Measurements from ENCODE around the gene ZCCHC17. TPM values are rescaled to one million over a fixed set of nuclear protein-coding genes. Genes with fewer than 3 reads are reported as not detected.
"Not testable (repeated sequence)": the region's sequence is repeated elsewhere in the genome, so short reads cannot be mapped to it uniquely, and the experiment has no call there.

Gene ZCCHC17
- total and polyA plus RNA-seq, 11 donors: 10.1 to 29.5 (median 12.1) TPM

GRCh38 chr1:31257213-31257612, 39.6 kb upstream of the ZCCHC17 start:
- no peak for TF ChIP-seq POLR2A (IDR thresholded peaks at IDR 0.05)
- TF ChIP-seq CTCF (IDR thresholded peaks at IDR 0.05): no peak
- no peak overlapping the region for H3K4me3 ChIP-seq
- no peak for ATAC-seq
- intact Hi-C loops (cut with DNase I): no loop called here
- no peaks in the 10 kb centered on the region for H3K27me3 ChIP-seq
- H3K27ac ChIP-seq: no peak overlapping the region
- WGBS, 4 donors: 86 to 100% (median 91%) methylated on average over 1 of the region's 1 CpG
- DNase-seq: no peak
- H3K36me3 ChIP-seq: peaks cover 0 to 59% (median 54%) of the 10 kb centered on the region in 9 donors
- H3K9me3 ChIP-seq: no peaks in the 10 kb centered on the region
- no peaks in the 10 kb centered on the region for H3K4me1 ChIP-seq

DNA sequence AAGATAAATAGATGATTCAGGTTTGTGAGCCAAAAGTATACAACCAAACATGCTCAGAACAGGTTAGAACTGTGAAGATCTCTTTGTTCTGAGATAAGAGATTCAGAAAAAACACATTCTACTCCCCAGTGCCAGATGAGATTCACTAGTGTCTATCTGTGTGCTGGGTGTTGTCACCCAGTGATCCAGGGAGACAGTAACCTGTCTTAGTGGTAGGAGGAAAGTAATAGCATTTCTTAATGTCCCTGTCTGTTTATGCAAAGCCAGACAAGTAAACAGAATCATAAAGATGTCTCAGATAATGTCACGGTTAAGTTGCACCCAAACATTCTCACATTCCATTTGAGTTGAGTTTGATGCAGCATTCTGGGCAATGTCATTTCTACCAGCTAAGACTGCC, 38.3 kb upstream of the ZCCHC17 start:
- Histone ChIP-seq H3K27ac (no peak overlapping the region), H3K36me3 (peaks cover 0 to 73% (median 66%) of the 10 kb centered on the region in 9 donors), H3K4me1 (no peaks in the 10 kb centered on the region), H3K27me3 (no peaks in the 10 kb centered on the region), H3K4me3 (no peak overlapping the region), H3K9me3 (no peaks in the 10 kb centered on the region)
- WGBS, 4 donors: 90 to 97% (median 93%) methylated on average over 1 of the region's 1 CpG
- intact Hi-C loops (cut with DNase I): no loop called here
- no peak for ATAC-seq
- TF ChIP-seq POLR2A (IDR thresholded peaks at IDR 0.05) (no peak), CTCF (IDR thresholded peaks at IDR 0.05) (no peak)
- DNase-seq: no peak

GRCh38 chr1:31259746-31260145, 37.1 kb upstream of the ZCCHC17 start:
- Histone ChIP-seq H3K27me3 (no peaks in the 10 kb centered on the region), H3K9me3 (no peaks in the 10 kb centered on the region), H3K27ac (no peak overlapping the region), H3K4me1 (peaks cover 0 to 5% (median 0%) of the 10 kb centered on the region in 12 donors), H3K4me3 (no peak overlapping the region), H3K36me3 (peaks cover 0 to 84% (median 75%) of the 10 kb centered on the region in 9 donors)
- intact Hi-C loops (cut with DNase I): no loop called here
- no peak for TF ChIP-seq CTCF (IDR thresholded peaks at IDR 0.05)
- DNase-seq (no peak), ATAC-seq (no peak)
- 69 to 98% (median 89%) methylated on average over 3 of the region's 3 CpGs for WGBS, 4 donors

GRCh38 chr1:31261916-31262315, 34.9 kb upstream of the ZCCHC17 start:
- no peaks in the 10 kb centered on the region for H3K27me3 ChIP-seq
- H3K4me3 ChIP-seq: no peak overlapping the region
- DNase-seq (no peak), ATAC-seq (no peak)
- H3K9me3 ChIP-seq: no peaks in the 10 kb centered on the region
- no peak overlapping the region for H3K27ac ChIP-seq
- intact Hi-C loops (cut with DNase I): no loop called here
- 82 to 99% (median 97%) methylated on average over 3 of the region's 3 CpGs for WGBS, 4 donors
- TF ChIP-seq CTCF (IDR thresholded peaks at IDR 0.05) (no peak), POLR2A (IDR thresholded peaks at IDR 0.05) (no peak)
- peaks cover 0 to 100% (median 96%) of the 10 kb centered on the region in 9 donors for H3K36me3 ChIP-seq
- H3K4me1 ChIP-seq: peaks cover 0 to 5% (median 0%) of the 10 kb centered on the region in 12 donors

- H3K9me3 ChIP-seq; DNase-seq; ATAC-seq; H3K4me1 ChIP-seq; H3K27me3 ChIP-seq; H3K4me3 ChIP-seq; H3K27ac ChIP-seq; intact Hi-C loops (cut with DNase I): not testable (repeated sequence)
- 88 to 94% (median 89%) methylated on average over 5 of the region's 5 CpGs for WGBS, 4 donors
- H3K36me3 ChIP-seq: peaks cover 0 to 100% (median 96%) of the 10 kb centered on the region in 9 donors
Measured at GRCh38 chr1:31262393-31262792, 34.4 kb upstream of the ZCCHC17 start.
